Activated CD4-positive, alpha-beta T cell treated with anti-CD3 and anti-CD28 coated beads, Interleukin-2, amount 50 U/mL, for 24 hours (primary cell): Measurements from ENCODE around the gene POTEF.
"Not testable (repeated sequence)": the region's sequence is repeated elsewhere in the genome, so short reads cannot be mapped to it uniquely, and the experiment has no call there.

Experiments used
- DNase-seq, 2 donors: peaks; one replicate each; pipeline ENCODE4 v3.0.0-alpha.2; 2020; ENCODE audit warnings: low read depth in 1 of 2, low spot score in 1 of 2

POTEF gene

DNA sequence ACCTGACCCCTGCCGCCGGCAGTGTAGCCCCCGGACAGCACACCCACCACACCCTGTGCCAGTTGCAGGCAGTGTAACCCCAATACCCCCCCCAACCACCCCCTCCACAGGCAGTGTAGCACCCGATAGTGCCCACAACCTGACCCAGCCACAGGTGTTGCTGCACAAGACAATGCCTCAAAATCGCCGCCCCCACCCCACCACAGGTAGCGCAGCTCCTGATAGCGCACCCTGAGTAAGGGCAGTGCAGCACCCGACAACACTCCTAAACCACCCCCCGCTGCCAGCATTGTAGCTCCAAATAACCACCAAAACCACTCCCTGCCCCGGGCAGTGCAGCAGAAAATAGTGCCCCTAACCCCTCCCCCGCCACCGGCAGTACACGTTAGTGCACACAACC is 558 bp downstream of the POTEF start:
- DNase-seq, result not testable (repeated sequence)

DNA sequence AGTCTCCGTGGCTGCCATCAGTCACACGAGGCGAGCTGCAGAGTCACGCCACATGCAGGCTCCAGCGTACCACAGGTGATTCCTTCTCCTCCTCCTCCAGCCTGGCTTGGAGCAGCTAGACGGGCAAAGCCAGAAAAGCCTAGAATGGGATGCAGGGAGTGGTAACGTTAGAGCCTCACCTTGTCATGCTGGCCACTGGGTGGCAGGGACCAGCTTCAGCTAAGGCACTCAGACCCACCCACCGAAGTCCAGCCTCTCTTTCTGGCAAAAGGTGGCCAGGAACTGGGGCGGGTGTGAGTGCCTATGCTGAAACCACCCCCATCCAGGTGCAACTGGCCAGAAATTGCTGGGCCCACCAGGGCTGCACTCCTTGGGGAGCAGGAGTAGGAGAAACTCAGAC is 1.3 kb downstream of the POTEF start:
- DNase-seq, result not testable (repeated sequence)

DNA sequence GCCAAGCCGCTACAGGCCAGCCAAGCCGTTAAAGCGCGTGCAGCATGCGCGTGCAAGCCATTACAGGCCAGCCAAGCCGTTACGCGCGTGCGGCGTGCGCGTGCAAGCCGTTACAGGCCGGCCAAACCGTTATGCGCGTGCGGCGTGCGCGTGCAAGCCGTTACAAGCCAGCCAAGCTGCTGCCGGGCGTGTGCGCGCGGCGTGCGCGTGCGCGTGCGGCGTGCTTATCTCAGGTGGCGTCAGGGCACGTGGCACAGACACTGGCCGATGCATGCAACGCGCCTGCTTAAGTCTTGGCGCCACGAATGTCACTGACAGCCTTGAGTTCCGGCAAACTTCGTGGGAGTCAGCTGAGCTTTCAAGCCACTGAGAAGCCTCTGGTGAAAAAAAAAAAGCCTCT is 8.1 kb downstream of the POTEF start:
- not testable (repeated sequence) for DNase-seq

DNA sequence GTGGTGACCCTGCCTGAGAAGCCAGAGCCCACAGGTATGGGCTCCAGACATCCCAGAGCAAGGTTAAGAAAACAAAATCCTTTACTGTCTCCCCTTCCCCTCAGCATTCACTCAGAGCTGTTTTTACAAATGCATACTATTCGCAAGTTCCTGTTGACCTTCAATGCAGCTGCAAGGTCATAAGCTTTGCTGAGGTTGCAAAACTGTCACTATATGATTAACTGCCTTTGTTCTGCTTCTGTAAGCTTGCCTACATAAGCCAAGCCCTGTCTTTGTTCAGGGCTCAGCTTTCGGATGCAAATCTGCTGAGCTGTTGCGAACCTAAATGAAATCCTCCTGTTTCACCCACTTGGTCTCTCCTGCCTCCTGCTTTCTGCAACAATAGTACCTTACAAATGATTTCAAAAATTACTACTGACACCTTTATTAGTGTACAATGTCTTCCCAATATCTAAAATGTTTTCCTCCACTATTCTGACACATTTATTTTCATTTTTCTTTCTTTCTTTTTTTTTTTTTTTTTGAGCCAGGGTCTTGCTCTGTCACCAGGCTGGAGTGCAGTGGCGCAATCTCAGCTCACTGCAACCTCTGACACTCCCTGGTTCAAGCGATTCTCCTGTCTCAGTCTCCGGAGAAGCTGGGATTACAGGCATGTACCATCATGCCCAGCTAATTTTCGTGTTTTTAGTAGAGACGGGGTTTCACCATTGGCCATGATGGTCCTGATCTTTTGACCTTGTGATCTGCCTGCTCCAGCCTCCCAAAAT is 26.2 kb downstream of the POTEF start:
- not testable (repeated sequence) for DNase-seq

DNA sequence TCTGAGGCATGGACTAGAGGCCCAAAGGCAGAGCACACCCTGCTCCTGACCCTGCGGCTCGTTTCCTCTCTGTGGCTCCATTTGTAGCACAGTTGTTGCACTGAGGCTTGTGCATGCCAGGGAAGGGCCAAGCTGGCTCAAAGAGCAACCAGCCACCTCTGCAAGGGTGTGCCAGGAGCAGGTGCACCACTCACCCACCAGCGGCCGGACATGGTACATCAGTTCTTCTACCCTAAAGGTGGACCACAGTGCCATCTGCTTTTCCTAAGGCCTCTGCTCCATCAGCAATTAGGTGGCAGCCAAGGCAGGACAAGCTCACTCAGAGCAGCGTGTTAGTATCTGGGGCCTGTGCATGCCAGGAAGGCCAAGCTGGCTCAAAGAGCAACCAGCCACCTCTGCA is 66.4 kb downstream of the POTEF start:
- DNase-seq, result not testable (repeated sequence)

DNA sequence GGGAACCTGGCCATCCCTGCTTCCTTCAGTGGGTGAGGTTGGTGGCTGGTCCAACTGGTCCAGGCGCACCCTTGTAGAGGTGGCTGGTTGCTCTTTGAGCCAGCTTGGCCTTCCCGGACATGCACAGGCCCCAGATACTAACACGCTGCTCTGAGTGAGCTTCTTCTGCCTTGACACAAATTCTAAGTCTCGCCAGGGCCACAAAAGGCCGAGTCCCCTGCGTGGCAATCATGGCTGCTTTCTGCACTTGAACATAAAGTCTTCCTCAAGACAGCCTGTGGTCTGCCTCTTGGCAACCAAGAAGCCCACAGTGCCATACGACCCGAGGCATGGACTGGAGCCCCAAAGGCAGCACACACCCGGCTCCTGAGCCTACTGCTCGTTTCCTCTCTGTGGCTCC is 69.0 kb downstream of the POTEF start:
- DNase-seq, result not testable (repeated sequence)

DNA sequence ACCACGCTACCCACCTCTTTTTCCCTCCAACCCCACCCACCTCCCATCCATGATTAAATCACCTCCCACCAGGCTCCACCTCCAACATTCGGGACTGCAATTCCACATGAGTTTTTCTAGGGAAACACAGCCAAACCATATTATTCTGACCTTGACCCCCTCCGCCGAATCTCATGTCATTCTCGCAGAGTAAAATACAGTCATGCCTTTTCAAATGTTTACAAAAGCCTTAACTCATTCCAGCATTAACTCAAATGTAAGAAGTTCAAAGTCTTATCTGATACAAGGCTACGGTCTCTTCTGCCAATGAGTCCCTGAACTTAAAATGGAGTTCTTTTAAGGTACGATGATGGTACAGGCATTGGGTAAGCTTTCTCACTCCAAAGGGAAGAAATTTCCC is 72.7 kb downstream of the POTEF start:
- DNase-seq, result not testable (repeated sequence)

DNA sequence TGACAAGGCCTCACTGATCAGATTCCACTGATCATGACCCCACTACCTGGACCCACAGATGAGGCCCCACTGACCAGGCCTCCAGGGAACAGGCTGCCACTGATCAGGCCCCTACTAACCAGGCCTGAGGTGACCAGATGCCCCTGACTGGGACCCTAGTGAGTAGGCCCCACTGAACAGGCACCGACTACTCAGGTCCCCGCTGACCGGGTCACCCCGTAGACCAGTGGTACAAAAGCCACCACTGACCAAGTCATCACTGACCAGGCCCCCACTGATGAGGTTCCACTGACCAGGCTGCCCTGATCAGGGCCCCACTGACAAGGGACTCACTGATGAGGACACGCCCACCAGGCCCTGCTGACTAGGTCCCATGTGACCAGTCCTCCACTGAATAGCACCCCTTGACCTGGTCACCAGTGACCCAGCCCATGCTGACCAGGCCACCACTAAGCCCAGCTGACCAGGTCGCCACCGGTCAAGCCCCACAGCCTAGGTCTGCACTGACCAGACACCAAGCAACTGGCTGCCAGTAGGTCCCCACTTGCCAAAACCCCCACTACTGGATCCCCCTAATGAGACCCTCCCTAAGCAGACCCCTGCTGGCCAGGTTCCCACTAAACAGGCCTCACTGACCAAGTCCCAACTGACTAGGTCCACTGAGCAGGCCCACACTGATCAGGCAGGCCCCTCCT is 75.7 kb downstream of the POTEF start:
- DNase-seq, result not testable (repeated sequence)

DNA sequence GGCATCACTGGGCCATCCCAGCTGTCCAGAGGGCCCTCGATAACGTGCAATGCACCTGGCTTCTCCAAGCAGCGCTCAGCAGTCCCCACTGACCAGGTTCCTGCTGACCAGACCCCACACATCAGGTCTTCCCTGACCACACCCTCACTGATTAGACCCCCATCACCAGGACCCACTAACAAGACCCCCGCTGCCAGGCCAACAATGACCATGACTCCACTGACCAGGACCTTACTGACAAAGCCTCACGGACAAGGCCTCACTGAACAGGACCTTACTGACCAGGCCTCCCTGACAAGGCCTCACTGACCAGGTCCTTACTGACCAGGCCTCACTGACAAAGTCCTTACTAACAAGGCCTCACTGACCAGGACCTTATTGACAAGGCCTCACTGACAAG is 76.6 kb downstream of the POTEF start:
- not testable (repeated sequence) for DNase-seq

DNA sequence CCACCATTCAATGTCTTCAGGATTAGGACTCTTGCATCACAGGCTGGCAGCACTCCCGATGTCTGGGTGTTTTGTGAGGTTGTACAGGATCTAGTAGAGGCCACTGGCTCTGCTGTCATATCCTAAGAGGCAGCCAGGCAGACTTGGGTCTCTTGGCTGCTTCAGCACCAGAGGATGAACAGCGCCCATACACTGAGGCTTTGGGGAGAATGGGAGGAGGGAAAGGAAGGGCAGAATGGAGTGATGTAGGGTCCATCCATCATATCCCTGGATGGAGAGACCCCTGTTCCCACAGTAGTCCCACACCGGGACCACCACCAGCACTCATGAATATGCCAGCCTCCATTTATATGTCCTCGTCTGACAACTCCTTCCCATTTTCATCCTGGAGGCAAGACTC is 80.6 kb downstream of the POTEF start:
- not testable (repeated sequence) for DNase-seq

DNA sequence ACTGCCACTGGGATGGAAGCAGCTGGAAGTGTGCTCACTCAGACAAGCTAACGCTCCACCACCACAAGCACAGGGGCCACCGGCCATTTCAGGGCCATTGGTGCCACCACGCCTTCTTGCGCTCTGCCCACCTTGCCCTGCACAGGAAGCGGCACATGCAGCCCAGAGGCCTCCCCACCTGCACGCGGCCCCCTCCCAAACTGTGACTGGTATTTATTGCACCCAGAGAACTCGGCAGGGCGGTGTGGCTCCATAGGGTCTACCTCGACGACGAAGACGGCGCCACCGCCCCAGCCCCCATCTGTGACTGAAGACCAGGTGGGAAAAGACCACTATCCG is 90.8 kb downstream of the POTEF start:
- not testable (repeated sequence) for DNase-seq

DNA sequence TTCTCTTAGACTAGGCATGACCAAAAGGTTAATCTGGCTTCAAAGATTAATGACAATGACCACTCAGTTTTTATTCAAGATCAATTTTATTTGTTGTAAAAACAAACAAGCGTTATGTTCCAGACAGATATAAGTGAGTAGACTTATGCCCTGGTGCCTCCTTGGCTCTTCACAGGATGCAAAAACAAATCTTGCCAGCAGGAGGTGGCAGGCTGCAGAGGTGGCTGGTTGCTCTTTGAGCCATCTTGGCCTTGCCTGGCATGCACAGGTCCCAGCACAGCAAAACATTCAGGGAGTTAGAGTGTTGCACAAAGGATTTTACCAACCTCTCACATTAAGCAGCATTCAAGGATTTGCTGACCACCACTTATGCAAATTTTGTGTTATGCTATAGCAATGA is 103.1 kb downstream of the POTEF start:
- DNase-seq, result not testable (repeated sequence)
